Activated CD8-positive, alpha-beta memory T cell treated with anti-CD3 and anti-CD28 coated beads, Interleukin-2, amount 50 U/mL, for 48 hours (primary cell): ENCODE data around the gene TMEM131L.
"Not testable (repeated sequence)": the region's sequence is repeated elsewhere in the genome, so short reads cannot be mapped to it uniquely, and the experiment has no call there.

ENCODE experiments used
- DNase-seq: peaks from one replicate; pipeline ENCODE4 v3.0.0-alpha.2; 2020

TMEM131L gene

DNA sequence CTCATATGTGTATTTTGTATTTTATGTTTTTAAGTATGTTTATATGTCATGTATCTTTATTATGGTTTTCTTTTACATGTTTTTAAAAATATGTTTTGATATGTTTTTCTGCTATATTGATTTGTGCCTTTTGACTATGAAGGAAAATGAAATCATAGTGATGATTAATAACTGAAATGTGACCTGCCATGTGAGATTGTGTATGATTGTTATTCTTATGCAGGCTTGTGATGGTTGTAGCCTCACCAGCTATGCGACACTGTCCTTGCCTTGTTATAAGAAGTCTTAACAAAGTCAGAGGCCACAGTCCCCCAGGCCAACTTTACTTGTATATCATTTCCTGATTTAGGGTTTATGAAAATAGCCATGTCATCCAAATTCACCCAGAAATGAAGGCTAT, 83.2 kb downstream of the TMEM131L start:
- DNase-seq, result no peak

DNA sequence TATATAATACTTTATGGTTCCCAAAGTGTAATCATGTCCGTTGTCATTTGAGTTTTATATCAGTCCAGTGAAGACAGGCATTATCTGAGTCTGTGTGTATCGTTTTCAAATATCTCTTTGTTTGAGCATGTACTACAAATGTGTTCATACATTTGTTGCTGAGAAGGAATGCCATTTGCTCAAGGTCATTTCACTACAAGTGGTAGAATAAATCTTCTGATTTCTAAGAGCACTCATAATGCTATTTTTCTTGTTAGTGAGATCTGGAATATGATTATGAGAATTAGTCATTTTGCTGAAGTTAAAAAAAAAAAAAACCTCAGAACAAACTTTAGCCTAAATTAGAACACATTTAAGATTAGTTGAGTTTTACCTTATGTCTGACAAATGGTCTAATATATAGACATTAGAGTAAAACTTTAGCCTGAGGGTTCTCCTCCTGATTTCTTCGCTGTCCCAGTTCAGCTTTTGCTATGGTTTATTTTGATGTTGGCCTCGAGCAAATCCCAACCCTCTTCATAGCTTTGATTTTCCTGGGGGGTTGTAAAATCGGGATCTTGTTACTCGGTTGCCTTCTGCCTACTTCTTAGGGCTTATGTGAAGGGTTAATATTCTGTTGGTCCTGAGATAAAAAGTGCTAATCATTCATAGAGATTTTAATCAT, 87.1 kb downstream of the TMEM131L start:
- no peak for DNase-seq

DNA sequence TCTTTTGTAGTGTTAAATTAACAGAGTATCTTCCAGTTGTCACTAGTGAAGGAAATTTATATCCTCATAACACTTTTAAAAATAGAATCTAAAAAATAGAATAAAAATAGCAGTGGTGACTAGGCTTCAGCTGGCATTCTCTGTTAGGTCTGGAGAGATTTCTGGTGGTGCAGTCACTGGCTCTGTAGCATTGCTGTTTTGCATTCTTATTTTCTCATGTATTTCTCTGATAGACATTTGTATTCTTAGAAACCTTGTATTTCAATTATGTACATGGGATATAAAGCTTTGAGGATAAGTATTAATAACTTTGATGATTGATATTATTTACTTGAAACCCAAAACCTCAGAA, 87.6 kb downstream of the TMEM131L start:
- no peak for DNase-seq

DNA sequence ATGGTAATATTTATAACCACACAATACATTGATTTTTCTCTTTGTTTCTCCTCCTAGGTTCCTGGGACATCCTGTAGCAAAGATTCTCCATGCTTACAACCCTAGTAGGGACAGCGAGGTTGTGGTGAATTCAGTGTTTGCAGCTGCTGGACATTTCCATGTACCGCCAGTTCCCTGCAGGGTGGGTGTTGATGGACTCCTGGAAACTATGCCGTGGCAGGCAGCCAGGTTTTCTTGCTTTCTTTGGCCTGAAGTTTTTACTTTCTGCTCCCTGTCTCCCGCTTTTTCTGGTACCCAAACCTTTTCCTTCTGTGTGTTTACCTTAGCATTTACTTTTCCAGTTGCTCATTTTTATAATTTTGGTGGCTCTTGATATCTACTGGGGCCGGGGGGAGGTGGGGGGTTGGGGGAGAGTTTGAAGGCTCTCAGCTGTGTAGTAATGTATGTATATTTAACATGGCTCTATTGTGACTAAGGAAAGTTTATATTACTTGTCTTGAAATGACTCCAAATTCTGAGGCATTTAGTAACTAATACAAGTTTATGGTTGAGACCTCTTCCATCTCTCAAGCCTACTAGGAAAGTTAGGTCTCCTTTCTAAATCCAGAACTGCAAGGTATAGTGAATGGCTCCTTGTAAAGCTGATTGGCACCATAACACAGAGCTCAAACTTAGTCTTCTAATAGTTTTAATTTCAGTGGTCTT, 89.7 kb downstream of the TMEM131L start:
- no peak for DNase-seq

DNA sequence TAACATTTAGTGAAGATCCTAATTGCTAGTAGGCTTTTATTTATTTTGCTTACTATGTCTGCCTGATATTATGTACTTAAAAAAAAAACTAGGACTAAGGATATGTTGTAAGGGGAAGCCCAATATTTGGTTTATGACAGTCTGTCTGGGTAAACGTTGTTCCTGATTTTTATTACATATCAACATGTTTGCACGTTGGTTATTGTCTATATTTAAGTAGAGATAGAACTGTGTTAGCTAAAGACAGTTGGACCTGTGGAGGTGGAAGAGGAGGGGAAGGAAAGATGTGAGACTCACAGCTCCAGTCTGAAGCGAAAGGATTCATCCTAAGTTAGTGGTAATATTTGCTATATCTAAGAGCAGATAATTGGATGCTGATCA, 90.3 kb downstream of the TMEM131L start:
- no peak for DNase-seq

DNA sequence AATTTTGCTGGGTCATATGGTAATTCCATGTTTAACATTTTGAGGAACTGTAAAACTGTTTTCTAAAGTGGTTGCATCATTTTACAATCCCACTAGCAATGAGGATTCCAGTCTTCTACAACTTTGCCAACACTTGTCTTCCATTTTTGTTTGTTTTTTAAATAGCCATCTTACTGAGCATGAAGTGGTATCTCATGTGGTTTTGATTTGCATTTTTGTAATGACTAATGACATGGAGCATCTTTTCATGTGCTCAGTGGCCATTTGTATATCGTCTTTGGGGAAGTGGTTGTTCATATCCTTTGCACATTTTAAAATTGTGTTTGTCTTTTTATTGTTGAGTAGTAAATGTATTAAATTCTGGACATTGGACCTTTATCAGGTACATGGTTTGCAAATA, 94.7 kb downstream of the TMEM131L start:
- no peak for DNase-seq

DNA sequence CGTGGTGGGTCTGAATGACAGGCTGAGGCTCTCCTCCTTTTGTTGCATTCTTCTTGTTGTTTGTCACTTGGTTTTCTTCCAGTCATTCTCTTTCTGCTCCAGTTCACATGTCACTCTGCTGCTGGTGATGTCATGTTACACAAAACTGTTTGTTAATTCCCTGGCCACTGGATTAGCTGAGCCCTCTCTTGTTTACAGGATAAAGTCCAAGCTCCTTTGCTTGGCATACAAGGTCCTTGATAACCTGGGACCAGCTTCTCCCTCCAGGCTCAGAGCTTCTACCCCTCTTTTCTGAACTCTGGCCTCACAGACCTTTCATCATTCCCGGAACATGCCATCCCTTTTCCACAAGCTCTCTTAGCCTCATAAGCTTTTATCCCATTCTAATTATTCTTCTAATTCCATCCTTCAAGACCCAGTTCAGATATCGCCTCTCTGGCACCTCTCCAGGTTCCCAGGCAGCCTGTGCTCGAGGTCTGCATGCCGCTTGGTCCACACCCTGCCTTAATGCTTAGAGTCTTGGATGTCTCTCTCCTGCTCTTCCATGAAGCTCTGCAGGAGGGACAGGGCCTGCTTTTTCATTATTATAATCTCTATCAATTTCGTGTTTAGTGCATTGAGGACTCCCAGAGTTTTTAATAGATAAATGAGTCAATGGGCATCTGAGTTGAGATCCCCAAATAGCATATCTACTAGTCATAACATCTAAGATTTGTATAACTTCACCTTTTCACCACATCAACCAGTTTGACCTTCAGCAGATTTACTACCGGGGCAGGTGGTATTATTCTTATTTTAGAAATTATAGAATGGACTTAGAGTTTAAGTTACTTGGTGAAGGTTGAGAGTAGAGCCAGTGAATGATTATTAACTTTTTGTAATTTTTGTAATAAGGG, 98.7 kb downstream of the TMEM131L start:
- no peak for DNase-seq

DNA sequence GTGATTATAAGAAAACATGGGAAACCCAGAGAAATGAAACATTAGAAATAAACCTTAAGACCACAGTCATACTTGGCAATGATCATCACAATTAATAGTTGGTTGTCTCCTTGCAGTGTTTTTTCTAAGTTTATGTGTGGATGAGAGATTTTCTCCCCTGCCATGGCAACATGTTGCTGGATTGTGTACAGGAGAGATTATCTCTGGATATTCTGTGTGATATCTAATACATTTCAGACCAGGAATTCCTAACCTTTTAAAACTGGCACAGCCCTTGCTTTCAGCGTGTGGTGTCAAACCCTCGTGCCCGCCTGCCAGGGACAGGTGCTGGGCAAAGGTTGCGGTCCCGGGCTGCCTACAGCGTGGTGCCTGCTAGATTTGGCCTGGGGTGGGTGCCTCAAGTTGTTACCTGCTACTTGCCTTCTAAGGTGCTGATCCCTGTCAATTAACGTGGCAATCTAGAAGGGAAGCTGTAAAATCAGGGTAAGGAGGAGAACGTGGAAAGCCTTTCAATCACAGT, 100.5 kb downstream of the TMEM131L start:
- no peak for DNase-seq

DNA sequence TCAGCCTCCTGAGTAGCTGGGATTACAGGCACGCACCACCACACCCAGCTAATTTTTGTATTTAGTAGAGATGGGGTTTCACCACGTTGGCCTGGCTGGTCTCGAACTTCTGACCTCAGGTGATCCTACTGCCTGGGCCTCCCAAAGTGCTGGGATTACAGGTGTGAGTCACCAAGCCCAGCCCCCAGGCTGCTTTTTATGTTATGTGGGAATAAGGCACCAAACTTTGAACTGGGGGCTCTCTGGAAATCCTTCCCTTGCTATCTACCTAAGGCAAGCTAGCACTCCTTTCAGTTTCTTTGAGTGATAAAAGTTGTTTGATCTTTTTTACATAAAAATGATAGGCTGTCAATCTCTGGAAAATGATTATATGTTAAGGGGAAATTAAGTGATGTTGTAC, 101.5 kb downstream of the TMEM131L start:
- DNase-seq, result not testable (repeated sequence)

DNA sequence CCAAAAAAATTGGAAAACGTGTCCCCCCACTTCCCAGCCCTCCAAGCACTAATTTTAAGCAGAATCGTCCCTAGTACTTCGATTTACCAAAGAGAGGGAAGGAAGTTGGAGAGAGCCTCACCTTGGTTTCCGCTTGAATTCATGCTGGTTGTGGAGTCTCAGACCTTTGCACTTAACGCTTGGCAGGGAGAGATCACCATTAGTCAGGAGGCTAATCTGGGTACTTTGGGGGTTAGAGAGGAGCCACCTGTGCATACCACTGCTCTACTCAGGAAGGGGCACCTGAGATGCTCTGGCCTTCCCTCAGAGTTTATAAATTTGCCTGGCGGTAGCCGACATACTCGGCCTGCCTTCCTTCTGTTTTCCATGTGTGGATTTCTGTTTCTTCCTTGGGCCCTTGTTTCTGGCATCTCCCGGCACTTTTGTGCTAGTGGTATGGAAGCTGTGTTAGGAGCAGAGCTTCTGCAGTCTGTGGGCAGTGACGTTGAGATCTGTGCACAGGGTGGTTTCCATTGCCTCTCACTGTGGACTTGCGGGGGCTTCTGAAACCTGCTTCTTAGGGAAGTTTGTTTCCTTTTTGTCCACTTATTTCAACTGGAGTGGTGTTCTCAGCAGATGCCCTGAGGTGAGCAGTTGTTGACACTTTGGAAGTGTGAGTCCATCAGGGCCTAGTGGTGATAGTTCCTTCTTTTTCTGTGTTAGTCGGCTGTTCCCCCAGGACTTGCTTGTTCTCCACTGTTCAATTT, 104.2 kb downstream of the TMEM131L start:
- DNase-seq, result no peak

DNA sequence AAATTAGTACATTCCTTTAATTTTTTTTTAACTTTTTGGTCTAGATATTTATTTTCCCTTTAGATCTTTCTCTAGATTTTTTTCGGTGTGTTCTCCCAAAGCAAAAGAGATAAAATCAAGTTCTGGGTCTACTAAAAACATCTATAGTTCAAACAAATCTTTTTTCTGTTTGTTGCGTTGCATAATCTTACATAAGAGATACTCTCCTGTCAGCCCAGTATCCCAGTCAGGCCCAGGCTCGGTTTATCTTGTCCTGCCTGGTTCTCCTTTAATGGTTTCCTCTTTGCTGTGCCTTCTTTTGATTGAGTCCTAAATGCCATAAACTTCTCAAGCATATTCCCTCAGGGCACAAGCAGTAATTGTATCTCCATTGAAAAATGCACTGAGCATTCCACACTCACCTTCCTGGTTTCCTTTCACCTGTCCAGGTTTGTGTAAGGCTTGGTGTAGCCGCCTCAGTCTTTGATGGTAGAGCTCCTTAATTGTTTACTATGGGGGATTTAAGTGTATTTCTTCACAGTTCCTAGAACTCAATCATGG, 104.9 kb downstream of the TMEM131L start:
- DNase-seq, result no peak

DNA sequence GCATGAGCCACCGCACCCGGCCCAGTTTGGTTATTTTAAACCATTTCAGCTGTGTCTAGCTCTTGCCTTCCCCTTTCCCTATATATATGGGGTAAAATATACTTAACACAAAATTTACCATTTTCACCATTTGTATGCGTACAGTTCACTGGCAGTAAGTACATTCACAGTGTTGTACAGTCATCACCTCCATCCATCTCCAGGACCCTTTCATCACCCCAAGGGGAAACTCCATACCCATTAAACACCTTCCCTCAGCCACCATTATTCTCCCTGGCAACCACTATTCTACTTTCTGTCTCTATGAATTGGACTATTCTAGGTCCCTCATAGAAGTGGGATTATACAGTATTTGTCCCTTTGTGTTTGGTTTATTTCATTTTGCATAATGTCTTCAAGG, 106.4 kb downstream of the TMEM131L start:
- no peak for DNase-seq

DNA sequence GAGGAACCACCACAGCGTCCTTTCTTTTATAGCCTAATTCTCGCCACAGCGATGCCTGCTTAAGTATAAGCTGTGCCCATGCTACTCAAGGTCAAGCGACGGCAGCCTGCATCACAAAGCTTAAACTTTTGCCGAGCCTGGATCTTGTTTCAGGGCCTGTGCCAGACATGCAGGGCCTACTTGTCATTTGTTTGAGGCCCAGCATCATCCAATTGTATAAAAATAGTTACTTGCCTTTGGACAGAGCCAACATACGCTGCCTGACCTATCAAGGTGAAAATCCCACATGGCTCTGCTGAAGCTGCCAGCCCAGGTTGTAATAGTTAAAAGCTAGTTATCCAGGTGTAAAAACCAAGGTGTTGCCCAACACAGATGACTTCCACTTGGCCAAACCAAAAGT, 107.1 kb downstream of the TMEM131L start:
- no peak for DNase-seq

DNA sequence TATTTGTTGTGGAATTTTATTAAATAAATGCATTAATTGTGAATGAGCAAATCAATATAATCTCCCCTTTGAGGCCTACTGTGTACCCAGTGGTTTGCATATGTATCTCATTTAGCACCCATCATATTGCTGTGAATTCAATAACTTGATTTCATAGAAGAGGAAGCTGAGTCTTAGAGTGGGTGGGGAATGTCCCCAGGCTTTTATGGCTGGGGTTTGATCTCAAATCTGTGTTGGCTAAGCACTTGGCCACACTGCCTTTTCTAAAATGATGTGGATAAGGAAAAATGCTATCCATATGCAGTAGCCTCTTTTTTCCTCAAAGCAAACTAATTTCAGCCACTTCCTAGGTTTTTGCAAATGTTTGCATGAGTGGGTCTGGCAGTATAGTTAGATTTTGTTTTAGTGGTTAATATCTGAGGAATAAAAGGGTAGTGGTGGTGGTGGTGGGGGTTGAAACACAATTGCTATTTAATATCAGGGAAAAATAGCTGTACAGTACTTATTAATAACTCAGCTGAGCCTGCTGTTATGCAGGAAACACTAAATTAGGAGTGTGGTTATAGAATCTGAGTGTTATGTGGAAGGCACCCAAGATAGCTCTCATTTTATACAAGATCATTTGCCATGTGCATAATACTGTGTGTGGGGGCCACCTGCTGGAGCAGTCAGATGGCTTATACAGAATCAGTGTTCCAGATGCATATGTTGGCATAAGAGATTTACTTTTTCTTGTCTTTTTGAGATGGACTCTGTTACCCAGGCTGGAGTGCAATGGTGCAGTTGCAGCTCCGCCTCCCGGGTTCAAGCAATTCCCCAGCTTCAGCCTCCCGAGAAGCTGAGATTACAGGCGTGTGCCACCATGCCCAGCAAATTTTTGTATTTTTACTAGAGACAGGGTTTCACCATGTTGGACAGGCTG, 108.0 kb downstream of the TMEM131L start:
- no peak for DNase-seq

DNA sequence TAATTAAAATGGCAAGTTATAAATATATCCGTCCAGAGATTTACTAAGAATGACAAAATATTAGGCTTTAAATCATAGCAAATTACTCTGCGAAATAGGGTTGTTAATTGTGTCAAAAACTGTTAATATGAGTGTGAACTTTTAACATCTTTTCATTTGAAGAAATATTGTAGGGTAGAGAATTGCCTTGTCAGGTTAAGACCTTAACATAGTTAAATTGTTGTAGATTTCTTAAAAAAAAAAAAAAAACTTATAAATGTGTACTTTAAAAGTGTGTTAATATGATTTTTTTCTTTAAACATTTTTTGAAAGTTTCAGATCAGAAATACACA, 110.2 kb downstream of the TMEM131L start:
- DNase-seq, result no peak

DNA sequence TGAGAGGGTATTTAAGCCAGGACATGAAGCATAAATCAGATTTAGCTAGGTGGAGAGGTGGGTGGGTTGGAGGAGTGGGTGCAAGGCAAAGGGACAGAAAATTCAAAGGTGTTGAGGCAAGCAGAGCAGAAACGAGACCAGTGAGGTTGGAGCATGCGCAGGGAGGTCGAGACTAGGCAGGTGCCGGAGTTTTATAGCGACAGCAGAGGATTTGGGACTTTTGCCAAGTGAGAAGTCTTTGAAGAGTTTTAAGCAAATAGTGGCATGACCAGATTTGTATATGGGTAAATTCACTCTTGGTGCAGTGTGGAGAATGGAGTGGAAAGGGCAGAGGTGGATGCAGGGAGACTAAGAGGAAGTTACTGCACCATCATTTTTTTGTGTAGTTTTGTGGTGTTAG, 110.9 kb downstream of the TMEM131L start:
- DNase-seq, result no peak

DNA sequence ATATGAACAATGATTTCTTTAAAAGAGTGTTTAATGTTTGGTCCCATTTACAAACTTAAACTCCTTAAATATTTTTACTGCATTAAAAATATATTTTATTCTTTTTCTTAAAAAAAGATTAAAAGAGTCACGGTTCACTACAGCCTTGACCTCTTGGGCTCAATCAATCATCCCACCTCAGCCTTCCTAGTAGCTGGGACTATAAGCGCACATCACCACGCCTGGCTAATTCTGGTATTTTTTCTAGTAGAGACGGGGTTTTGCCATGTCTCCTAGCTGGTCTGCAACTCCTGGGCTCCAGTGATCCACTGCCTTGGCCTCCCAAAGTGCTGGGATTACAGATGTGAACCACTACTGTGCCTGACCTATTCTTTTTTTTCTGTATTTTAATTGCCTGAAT, 113.2 kb downstream of the TMEM131L start:
- no peak for DNase-seq

DNA sequence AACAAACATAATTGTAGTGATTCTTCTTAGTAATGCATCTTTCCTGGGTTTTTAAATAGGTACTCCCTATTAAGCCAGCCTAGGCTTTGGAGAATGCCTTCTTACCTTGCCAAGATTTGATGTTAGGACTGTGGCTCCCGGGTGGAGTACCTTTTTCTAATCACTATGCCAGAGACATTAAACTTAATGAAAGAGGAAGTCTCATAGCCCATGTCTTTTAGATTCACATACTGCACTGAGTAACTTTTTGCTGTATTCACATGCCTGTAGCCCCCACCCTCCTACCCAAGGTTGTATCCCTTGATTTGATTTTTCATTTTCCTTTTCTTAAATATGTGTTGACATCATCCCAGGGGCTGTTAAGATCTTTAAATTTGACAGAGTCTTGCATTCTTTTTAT, 113.7 kb downstream of the TMEM131L start:
- DNase-seq, result no peak

DNA sequence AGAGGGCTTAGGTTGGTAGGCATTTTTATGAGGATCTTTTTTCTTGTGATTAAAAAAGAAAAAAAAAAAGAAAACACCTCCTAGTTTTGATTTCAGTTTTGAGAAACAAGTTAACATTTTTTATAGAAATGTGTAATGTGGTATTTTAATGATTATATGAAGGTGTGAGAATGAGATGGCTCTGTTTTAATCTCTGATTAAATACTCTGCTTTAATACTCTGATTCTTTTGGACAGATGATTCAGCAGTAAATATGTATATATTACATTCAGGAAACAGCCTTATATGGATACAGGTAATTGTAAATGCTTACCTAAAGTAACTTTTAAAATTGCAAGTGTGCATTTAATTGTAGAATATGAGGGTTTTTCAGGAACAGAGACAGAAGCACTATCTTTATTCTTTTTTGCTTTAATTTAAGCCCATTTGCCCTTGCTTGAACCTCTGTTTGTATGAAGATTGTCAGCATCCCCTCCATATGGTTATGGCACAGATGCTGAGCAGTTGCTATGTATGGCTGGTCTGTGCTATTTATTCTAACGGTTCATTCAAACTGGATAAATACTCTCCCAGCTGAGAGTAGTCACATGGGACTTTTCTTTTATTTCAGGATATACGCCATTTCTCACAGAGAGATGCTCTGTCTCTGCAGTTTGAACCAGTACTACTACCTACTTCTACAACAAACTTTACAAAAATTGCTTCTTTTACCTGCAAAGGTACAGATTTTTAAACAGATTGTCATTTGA, 117.0 kb downstream of the TMEM131L start:
- no peak for DNase-seq

DNA sequence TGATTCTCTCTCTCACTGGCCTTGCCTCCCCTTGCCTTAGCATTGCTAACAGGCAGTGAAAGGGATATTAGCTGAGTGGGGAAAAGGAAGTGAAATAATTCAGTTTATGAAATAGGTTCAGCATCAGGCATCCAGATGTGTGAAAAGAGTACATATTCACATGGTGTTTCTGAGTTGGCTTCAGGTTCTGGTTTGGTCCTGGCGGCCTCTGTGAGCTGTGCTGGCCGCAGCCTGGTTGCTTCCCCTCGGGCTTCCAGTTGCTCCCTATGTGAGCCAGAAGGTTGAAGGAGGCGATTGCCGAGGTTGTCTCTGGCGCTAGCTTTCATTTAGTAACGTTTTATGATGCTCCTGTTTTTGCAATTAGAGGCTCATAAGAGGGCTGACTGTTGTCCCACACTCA, 118.9 kb downstream of the TMEM131L start:
- no peak for DNase-seq
